GM18526 (cell line): ENCODE results near the gene NSUN7.

Source experiments
- POLR2A ChIP-seq: IDR thresholded peaks from 3 replicates; pipeline ENCODE4 v1.6.1; 2011; ENCODE audit not compliant: insufficient read length; ENCODE audit errors: extremely low read depth

The NSUN7 gene

GRCh38 chr4:40782876-40783275 is 33.1 kb downstream of the NSUN7 start:
- TF ChIP-seq POLR2A = no peak

GRCh38 chr4:40785727-40786126 is 36.0 kb downstream of the NSUN7 start:
- TF ChIP-seq POLR2A = no peak

GRCh38 chr4:40788331-40788730 is 38.6 kb downstream of the NSUN7 start:
- TF ChIP-seq POLR2A = no peak

GRCh38 chr4:40789031-40789430 is 39.3 kb downstream of the NSUN7 start:
- no peak for TF ChIP-seq POLR2A

GRCh38 chr4:40789771-40790170 is 40.0 kb downstream of the NSUN7 start:
- no peak for TF ChIP-seq POLR2A

GRCh38 chr4:40800064-40800463 is 50.3 kb downstream of the NSUN7 start:
- TF ChIP-seq POLR2A = no peak

GRCh38 chr4:40804598-40804997 is 54.8 kb downstream of the NSUN7 start:
- TF ChIP-seq POLR2A = no peak

GRCh38 chr4:40808926-40809457 is 59.2 kb downstream of the NSUN7 start:
- TF ChIP-seq POLR2A = no peak

- no peak for TF ChIP-seq POLR2A
Measured at GRCh38 chr4:40811956-40812355, 62.2 kb downstream of the NSUN7 start.

- TF ChIP-seq POLR2A = no peak
Measured at GRCh38 chr4:40812386-40812785, 62.6 kb downstream of the NSUN7 start.

GRCh38 chr4:40812856-40813255 is 63.1 kb downstream of the NSUN7 start:
- TF ChIP-seq POLR2A = no peak

GRCh38 chr4:40820101-40820500 is 70.3 kb downstream of the NSUN7 start:
- TF ChIP-seq POLR2A = no peak

- TF ChIP-seq POLR2A = no peak
Measured at GRCh38 chr4:40822420-40823166, 72.8 kb downstream of the NSUN7 start.

GRCh38 chr4:40825014-40825838 is 75.5 kb downstream of the NSUN7 start:
- no peak for TF ChIP-seq POLR2A

- no peak for TF ChIP-seq POLR2A
Measured at GRCh38 chr4:40826821-40827220, 77.1 kb downstream of the NSUN7 start.

GRCh38 chr4:40827758-40828157 is 78.0 kb downstream of the NSUN7 start:
- no peak for TF ChIP-seq POLR2A
